H1 (cell line): ENCODE results near the gene ALG2. TPM values are rescaled to one million over a fixed set of nuclear protein-coding genes. Genes with fewer than 3 reads are reported as not detected.

ENCODE experiments used
- polyA plus RNA-seq, 7 experiments: library from polyadenylated mRNA; depleted of rRNA in 3 of 7; stranded (reverse) in 5 of 7; unstranded in 2 of 7; fragments of >200 nt in 5 of 7; fragments of 200-250 nt in 2 of 7; gene quantifications; 1 replicate in 5 of 7; 2 replicates in 1 of 7; 4 replicates in 1 of 7; pipeline versions ENCODE4 v1.2.1 to v1.2.3, GENCODE V29; 2011 to 2013; ENCODE audit warnings: missing spikeins in 2 of 7, mixed read lengths in 2 of 7
- total RNA-seq: library from RNA; stranded (reverse); fragmentation: NEBNext Ultra II Directional; extraction: Animal tissue kit (Norgen Biotek cat#: 25700); gene quantifications from 2 replicates; pipeline ENCODE4 v1.2.1, GENCODE V29; 2021
- TF ChIP-seq, protein P1 (sequence below): IDR thresholded peaks from 2 replicates; pipeline ENCODE4 v1.6.1; 2011; ENCODE audit warnings: low read length, improper control_type of control experiment
- TF ChIP-seq, protein P2 (sequence below): IDR thresholded peaks from 2 replicates; pipeline ENCODE4 v1.6.1; 2012; ENCODE audit warnings: low read length, inconsistent platforms

Gene ALG2
- total and polyA plus RNA-seq, 2 of the 8 experiments (the other 6 are each of a cell fraction or from before 2014, with no cell fraction given) = 27.1 to 30.7 TPM

DNA sequence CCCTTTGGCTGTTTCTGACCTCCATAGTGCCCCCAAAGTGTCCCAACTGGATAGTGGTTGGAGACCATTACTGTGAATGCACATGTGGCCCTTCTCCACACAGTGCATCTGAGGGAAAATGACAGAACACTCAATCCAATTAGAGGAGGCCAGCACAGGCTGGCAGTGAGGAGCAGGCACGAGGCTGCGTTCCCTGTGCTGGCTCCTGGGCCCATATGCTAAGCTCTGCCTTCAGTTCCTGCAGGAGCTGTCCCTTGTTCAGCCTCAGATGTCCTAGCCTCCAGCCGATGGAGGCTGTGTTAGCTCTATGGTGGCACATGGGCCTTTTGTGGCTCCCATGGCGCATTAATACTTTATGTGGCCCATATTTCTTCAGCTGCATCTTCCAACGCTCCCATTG lies 35.8 kb downstream of the ALG2 start (continued):
- TF ChIP-seq, protein P1, sequence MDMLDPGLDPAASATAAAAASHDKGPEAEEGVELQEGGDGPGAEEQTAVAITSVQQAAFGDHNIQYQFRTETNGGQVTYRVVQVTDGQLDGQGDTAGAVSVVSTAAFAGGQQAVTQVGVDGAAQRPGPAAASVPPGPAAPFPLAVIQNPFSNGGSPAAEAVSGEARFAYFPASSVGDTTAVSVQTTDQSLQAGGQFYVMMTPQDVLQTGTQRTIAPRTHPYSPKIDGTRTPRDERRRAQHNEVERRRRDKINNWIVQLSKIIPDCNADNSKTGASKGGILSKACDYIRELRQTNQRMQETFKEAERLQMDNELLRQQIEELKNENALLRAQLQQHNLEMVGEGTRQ = no peak
- TF ChIP-seq, protein P2, sequence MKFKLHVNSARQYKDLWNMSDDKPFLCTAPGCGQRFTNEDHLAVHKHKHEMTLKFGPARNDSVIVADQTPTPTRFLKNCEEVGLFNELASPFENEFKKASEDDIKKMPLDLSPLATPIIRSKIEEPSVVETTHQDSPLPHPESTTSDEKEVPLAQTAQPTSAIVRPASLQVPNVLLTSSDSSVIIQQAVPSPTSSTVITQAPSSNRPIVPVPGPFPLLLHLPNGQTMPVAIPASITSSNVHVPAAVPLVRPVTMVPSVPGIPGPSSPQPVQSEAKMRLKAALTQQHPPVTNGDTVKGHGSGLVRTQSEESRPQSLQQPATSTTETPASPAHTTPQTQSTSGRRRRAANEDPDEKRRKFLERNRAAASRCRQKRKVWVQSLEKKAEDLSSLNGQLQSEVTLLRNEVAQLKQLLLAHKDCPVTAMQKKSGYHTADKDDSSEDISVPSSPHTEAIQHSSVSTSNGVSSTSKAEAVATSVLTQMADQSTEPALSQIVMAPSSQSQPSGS = no peak
